Endothelial cell of umbilical vein (primary cell): ENCODE results near the gene GLDC. TPM values are rescaled to one million over a fixed set of nuclear protein-coding genes. Genes with fewer than 3 reads are reported as not detected.

ENCODE experiments used
- BruUV-seq: library from RNA; stranded (reverse); fragments of 400-500 nt; replicated peaks from 2 replicates; lab custom pipeline; 2021; lab: Mats Ljungman, UMichigan
- CTCF ChIA-PET: fragments of 300-600, 350-600 bp; sonication (Branson Sonifier 250); formaldehyde crosslinking; loops from one replicate; lab custom pipeline; 2021; ENCODE audit warnings: antibody characterized with exemption, inconsistent platforms; lab: Charles Lee
- POLR2A ChIA-PET: fragments of 300-600, 350-600 bp; sonication (Branson Sonifier 250); formaldehyde crosslinking; loops from one replicate; lab custom pipeline; 2021; ENCODE audit warnings: antibody characterized with exemption, inconsistent platforms; lab: Charles Lee
- DNase-seq: peaks from one replicate; pipeline ENCODE4 v3.0.0-alpha.2; 2011; ENCODE audit warnings: low read depth, low spot score
- FAIRE-seq: peaks from 2 replicates; lab custom pipeline; 2011; peaks lifted over from hg19 to GRCh38; lab: Jason Lieb, UNC
- H2AFZ ChIP-seq: 2 replicates; pipeline ENCODE4 v1.6.0; 2012; ENCODE audit warnings: low read depth, low read length, control low read depth, inconsistent platforms
- H3K27ac ChIP-seq: 2 replicates; pipeline ENCODE4 v1.5.1; 2011; ENCODE audit warnings: low read depth, mild to moderate bottlenecking, control low read depth, low read length, moderate library complexity; ENCODE audit not compliant: insufficient read depth
- H3K27me3 ChIP-seq, 2 experiments: 2 replicates each; pipeline versions ENCODE4 v1.6.0 to v1.6.1; 2011; ENCODE audit warnings: low read length in 2 of 2, mixed read lengths in 1 of 2; ENCODE audit not compliant: control insufficient read depth in 2 of 2, insufficient read depth in 2 of 2
- H3K36me3 ChIP-seq, 2 experiments: 2 replicates in 1 of 2; 3 replicates in 1 of 2; pipeline ENCODE4 v1.5.1; 2011; ENCODE audit warnings: low read length in 2 of 2, mild to moderate bottlenecking in 1 of 2, moderate library complexity in 1 of 2; ENCODE audit not compliant: control insufficient read depth in 2 of 2, insufficient read depth in 2 of 2; ENCODE audit errors: extremely low read depth in 1 of 2
- H3K4me1 ChIP-seq: 3 replicates; pipeline ENCODE4 v1.5.1; 2011; ENCODE audit warnings: mild to moderate bottlenecking, low read length; ENCODE audit not compliant: control insufficient read depth, insufficient read depth; ENCODE audit errors: extremely low read depth
- H3K4me2 ChIP-seq: 2 replicates; pipeline ENCODE4 v1.6.1; 2011; ENCODE audit warnings: low read length, control low read depth, mixed read lengths; ENCODE audit not compliant: insufficient read depth
- H3K4me3 ChIP-seq, 3 experiments: fragments of 200-600 bp in 1 of 3; sonication (generic), shearing (Covaris generic) in 1 of 3; replicated peaks in 1 of 3; 2 replicates each; pipeline ENCODE4 v1.5.1; 2011 to 2016; ENCODE audit warnings: control low read depth in 3 of 3, low read length in 3 of 3, mild to moderate bottlenecking in 2 of 3, inconsistent platforms in 1 of 3, low read depth in 1 of 3, moderate library complexity in 1 of 3; ENCODE audit not compliant: insufficient read depth in 1 of 3
- H3K79me2 ChIP-seq: 2 replicates; pipeline ENCODE4 v1.6.0; 2012; ENCODE audit warnings: low read length, inconsistent platforms; ENCODE audit not compliant: control insufficient read depth, insufficient read depth
- H3K9ac ChIP-seq: replicated peaks from 2 replicates; pipeline ENCODE3; 2011; ENCODE audit warnings: low read length, control low read depth; ENCODE audit not compliant: insufficient read depth; ENCODE audit errors: extremely low read depth
- H3K9me1 ChIP-seq: replicated peaks from 3 replicates; pipeline ENCODE4 v1.6.0; 2011; ENCODE audit warnings: mild to moderate bottlenecking, low read length; ENCODE audit not compliant: control insufficient read depth, insufficient read depth; ENCODE audit errors: extremely low read depth
- H3K9me3 ChIP-seq: replicated peaks from 2 replicates; pipeline ENCODE4 v1.5.1; 2012; ENCODE audit warnings: low read length, inconsistent platforms; ENCODE audit not compliant: control insufficient read depth, insufficient read depth
- H4K20me1 ChIP-seq: replicated peaks from 2 replicates; pipeline ENCODE3; 2011; ENCODE audit warnings: mild to moderate bottlenecking, low read length; ENCODE audit not compliant: control insufficient read depth, insufficient read depth; ENCODE audit errors: extremely low read depth
- CTCF ChIP-seq, 2 donors: IDR thresholded peaks; 1 replicate in 1 of 2; 2 replicates in 1 of 2; pipeline ENCODE4 v1.5.1; 2011; ENCODE audit warnings: low read length in 2 of 2, mild to moderate bottlenecking in 2 of 2, moderate library complexity in 2 of 2, control low read depth in 1 of 2, inconsistent platforms in 1 of 2, low read depth in 1 of 2; ENCODE audit not compliant: insufficient read depth in 1 of 2; ENCODE audit errors: extremely low read depth in 1 of 2
- EZH2 ChIP-seq: IDR thresholded peaks from 2 replicates; pipeline ENCODE4 v1.6.1; 2012; ENCODE audit warnings: borderline replicate concordance, low read depth, mild to moderate bottlenecking, moderate library complexity, low read length, inconsistent platforms; ENCODE audit not compliant: severe bottlenecking
- JUN ChIP-seq: IDR thresholded peaks from 2 replicates; pipeline ENCODE4 v1.6.1; 2011; ENCODE audit warnings: borderline replicate concordance, low read depth; ENCODE audit not compliant: insufficient read length, insufficient read depth
- MYC ChIP-seq: IDR thresholded peaks from one replicate; pipeline ENCODE4 v1.6.1; 2011; ENCODE audit warnings: mild to moderate bottlenecking, low read depth, low read length
- POLR2A ChIP-seq: IDR thresholded peaks from 2 replicates; pipeline ENCODE4 v1.6.1; 2012; ENCODE audit warnings: low read depth, mild to moderate bottlenecking, control low read depth, low read length
- dilution Hi-C: fragments of 300-500 bp; cut with MboI; formaldehyde crosslinking; loops from one replicate; pipeline ENCODE4 v1.15.0; 2019; ENCODE audit warnings: low sequenced_read_pairs; ENCODE audit not compliant: extremely low pct_ligation_motif_present
- intact Hi-C: fragments of 100-400 bp; cut with micrococcal nuclease; formaldehyde crosslinking; loops from one replicate; pipeline ENCODE4 v1.10.0; 2022
- polyA plus RNA-seq, 4 experiments: library from polyadenylated mRNA; depleted of rRNA in 3 of 4; stranded (reverse) in 3 of 4; unstranded in 1 of 4; fragments of >200 nt; gene quantifications; 2 replicates each; pipeline versions ENCODE4 v1.2.1 to v1.2.3, GENCODE V29; 2011 to 2012; ENCODE audit warnings: missing spikeins in 1 of 4
- total RNA-seq: library from RNA; stranded (reverse); gene quantifications from 2 replicates; pipeline ENCODE4 v1.2.3, GENCODE V29; 2021
- TF ChIP-seq, protein P1 (sequence below): IDR thresholded peaks from 2 replicates; pipeline ENCODE4 v1.6.1; 2011; ENCODE audit not compliant: insufficient read depth, insufficient read length

Gene GLDC
- total and polyA plus RNA-seq, 2 donors (not counting 3 experiments of a cell fraction or from before 2014, with no cell fraction given), result 1.8 to 2.6 TPM

DNA sequence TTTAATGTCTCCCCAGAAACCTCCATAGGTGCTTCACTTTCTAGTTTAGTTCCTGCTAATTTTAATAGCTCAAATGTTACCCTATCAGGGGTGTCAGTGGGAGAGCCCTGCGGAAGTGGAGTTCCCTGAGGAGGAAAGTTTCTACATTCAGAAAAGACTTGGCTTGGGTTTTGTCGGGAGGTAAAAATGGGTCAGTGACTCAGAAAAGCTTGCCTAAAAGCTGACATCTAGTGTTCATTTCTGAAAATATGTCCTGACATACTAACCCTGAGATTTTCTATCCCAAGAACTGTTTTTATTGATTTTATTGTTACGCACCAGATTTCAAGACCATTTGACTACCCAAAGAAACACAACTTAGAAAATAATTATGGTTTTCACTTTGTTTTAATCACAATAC lies 40.9 kb upstream of the GLDC start:
- POLR2A ChIA-PET, result interaction anchor here (0.6 kb wide), 1 partner anchor 17 kb away, joined by 3 read pairs; no protein-coding TSS in a partner anchor
- CTCF ChIA-PET, result interaction anchor here (1.5 to 1.7 kb wide), 2 partner anchors 53 to 101 kb away, joined by 5 to 8 read pairs; no protein-coding TSS in a partner anchor

More for the DNA sequence above, 40.9 kb upstream of the GLDC start:
- intact Hi-C loops (loop anchor here (10.0 kb wide), 1 partner anchor 98 kb away; no protein-coding TSS in a partner anchor), dilution Hi-C loops (no loop called here)
- BruUV-seq, result no TSS peak
- TF ChIP-seq EZH2 (no peak), JUN (no peak), CTCF (IDR thresholded peaks at IDR 0.05; ENCODE audit: extremely low read depth in 1 of 2, insufficient read depth in 1 of 2, low read depth in 1 of 2, low read length in 2 of 2) (no peak), MYC (no peak), POLR2A (no peak)
- TF ChIP-seq, protein P1, sequence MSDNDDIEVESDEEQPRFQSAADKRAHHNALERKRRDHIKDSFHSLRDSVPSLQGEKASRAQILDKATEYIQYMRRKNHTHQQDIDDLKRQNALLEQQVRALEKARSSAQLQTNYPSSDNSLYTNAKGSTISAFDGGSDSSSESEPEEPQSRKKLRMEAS, result no peak
- peaks cover 5% of the 10 kb centered on the region for H3K4me1 ChIP-seq
- H3K27me3 ChIP-seq, result no peaks in the 10 kb centered on the region
- H4K20me1 ChIP-seq, result no peaks in the 10 kb centered on the region
- H3K79me2 ChIP-seq, result peaks cover 14% of the 10 kb centered on the region
- no peak overlapping the region for H2AFZ ChIP-seq
- DNase-seq (peak; percentile 21), FAIRE-seq (peak; percentile 74)
- H3K9ac ChIP-seq, result no peak overlapping the region
- no peaks in the 10 kb centered on the region for H3K36me3 ChIP-seq
- H3K9me1 ChIP-seq, result no peaks in the 10 kb centered on the region
- H3K4me2 ChIP-seq, result no peak overlapping the region
- H3K9me3 ChIP-seq, result no peaks in the 10 kb centered on the region
- H3K27ac ChIP-seq, result no peak overlapping the region
- no peak overlapping the region for H3K4me3 ChIP-seq
